ENCODE measurements around the gene GMEB2.

GMEB2 gene

GRCh38 chr20:63595416-63596127 is 31.3 kb downstream of the GMEB2 start:
- no peak overlapping the region for H3K4me3 Mint-ChIP-seq
- no peak for ATAC-seq
- H3K4me1 Mint-ChIP-seq: no peaks in the 10 kb centered on the region
- no peaks in the 10 kb centered on the region for H3K27me3 Mint-ChIP-seq
- H3K27ac Mint-ChIP-seq: no peak overlapping the region
- peaks cover 51% of the 10 kb centered on the region for H3K36me3 Mint-ChIP-seq
- no peaks in the 10 kb centered on the region for H3K9me3 Mint-ChIP-seq

GRCh38 chr20:63594043-63594561 is 32.8 kb downstream of the GMEB2 start:
- Mint-ChIP-seq H3K9me3 (no peaks in the 10 kb centered on the region), H3K27me3 (no peaks in the 10 kb centered on the region), H3K27ac (no peak overlapping the region), H3K36me3 (peaks cover 57% of the 10 kb centered on the region), H3K4me3 (no peak overlapping the region), H3K4me1 (no peaks in the 10 kb centered on the region)
- ATAC-seq: no peak

GRCh38 chr20:63592661-63593060 is 34.2 kb downstream of the GMEB2 start:
- H3K4me3 Mint-ChIP-seq: no peak overlapping the region
- H3K27me3 Mint-ChIP-seq: no peaks in the 10 kb centered on the region
- ATAC-seq: no peak
- H3K27ac Mint-ChIP-seq: no peak overlapping the region
- peaks cover 57% of the 10 kb centered on the region for H3K36me3 Mint-ChIP-seq
- no peaks in the 10 kb centered on the region for H3K4me1 Mint-ChIP-seq
- no peaks in the 10 kb centered on the region for H3K9me3 Mint-ChIP-seq

- Mint-ChIP-seq H3K36me3 (peaks cover 53% of the 10 kb centered on the region), H3K27me3 (no peaks in the 10 kb centered on the region), H3K27ac (no peak overlapping the region), H3K4me3 (no peak overlapping the region), H3K4me1 (no peaks in the 10 kb centered on the region), H3K9me3 (no peaks in the 10 kb centered on the region)
- no peak for ATAC-seq
Measured at GRCh38 chr20:63591786-63592355, 35.0 kb downstream of the GMEB2 start.

- H3K4me3 Mint-ChIP-seq: no peak overlapping the region
- H3K36me3 Mint-ChIP-seq: peaks cover 53% of the 10 kb centered on the region
- no peak for ATAC-seq
- H3K9me3 Mint-ChIP-seq: no peaks in the 10 kb centered on the region
- H3K4me1 Mint-ChIP-seq: no peaks in the 10 kb centered on the region
- no peaks in the 10 kb centered on the region for H3K27me3 Mint-ChIP-seq
- no peak overlapping the region for H3K27ac Mint-ChIP-seq
Measured at GRCh38 chr20:63591147-63591533, 35.8 kb downstream of the GMEB2 start.

- Mint-ChIP-seq H3K4me3 (no peak overlapping the region), H3K27ac (no peak overlapping the region), H3K4me1 (no peaks in the 10 kb centered on the region), H3K9me3 (no peaks in the 10 kb centered on the region), H3K27me3 (no peaks in the 10 kb centered on the region), H3K36me3 (peaks cover 50% of the 10 kb centered on the region)
- no peak for ATAC-seq
Measured at GRCh38 chr20:63590218-63591146, 36.4 kb downstream of the GMEB2 start.

- no peak for ATAC-seq
- no peak overlapping the region for H3K27ac Mint-ChIP-seq
- H3K4me3 Mint-ChIP-seq: no peak overlapping the region
- H3K27me3 Mint-ChIP-seq: no peaks in the 10 kb centered on the region
- H3K9me3 Mint-ChIP-seq: no peaks in the 10 kb centered on the region
- H3K4me1 Mint-ChIP-seq: no peaks in the 10 kb centered on the region
- peaks cover 46% of the 10 kb centered on the region for H3K36me3 Mint-ChIP-seq
Measured at GRCh38 chr20:63589261-63590217, 37.4 kb downstream of the GMEB2 start.

- Mint-ChIP-seq H3K27me3 (no peaks in the 10 kb centered on the region), H3K27ac (no peak overlapping the region)
Measured at GRCh38 chr20:63588641-63589041, 38.3 kb downstream of the GMEB2 start.

GRCh38 chr20:63587776-63588591 is 38.9 kb downstream of the GMEB2 start:
- no peak for ATAC-seq

More at GRCh38 chr20:63588641-63589041, 38.3 kb downstream of the GMEB2 start:
- H3K36me3 Mint-ChIP-seq: peaks cover 45% of the 10 kb centered on the region
- H3K4me1 Mint-ChIP-seq: no peaks in the 10 kb centered on the region
- H3K4me3 Mint-ChIP-seq: no peak overlapping the region
- ATAC-seq: no peak
- no peaks in the 10 kb centered on the region for H3K9me3 Mint-ChIP-seq

GRCh38 chr20:63587256-63587655 is 39.6 kb downstream of the GMEB2 start:
- no peak overlapping the region for H3K4me3 Mint-ChIP-seq
- no peak for ATAC-seq
- H3K27me3 Mint-ChIP-seq: no peaks in the 10 kb centered on the region
- H3K36me3 Mint-ChIP-seq: peaks cover 34% of the 10 kb centered on the region
- no peaks in the 10 kb centered on the region for H3K9me3 Mint-ChIP-seq
- H3K4me1 Mint-ChIP-seq: no peaks in the 10 kb centered on the region
- H3K27ac Mint-ChIP-seq: no peak overlapping the region

More at GRCh38 chr20:63587776-63588591, 38.9 kb downstream of the GMEB2 start:
- Mint-ChIP-seq H3K4me3 (no peak overlapping the region), H3K27ac (no peak overlapping the region), H3K9me3 (no peaks in the 10 kb centered on the region), H3K27me3 (no peaks in the 10 kb centered on the region), H3K4me1 (no peaks in the 10 kb centered on the region), H3K36me3 (peaks cover 38% of the 10 kb centered on the region)

- Mint-ChIP-seq H3K4me3 (no peak overlapping the region), H3K9me3 (no peaks in the 10 kb centered on the region), H3K27me3 (no peaks in the 10 kb centered on the region), H3K4me1 (no peaks in the 10 kb centered on the region), H3K36me3 (peaks cover 30% of the 10 kb centered on the region), H3K27ac (no peak overlapping the region)
- ATAC-seq: no peak
Measured at GRCh38 chr20:63586797-63587196, 40.1 kb downstream of the GMEB2 start.

GRCh38 chr20:63585616-63586565 is 41.0 kb downstream of the GMEB2 start:
- Mint-ChIP-seq H3K27me3 (no peaks in the 10 kb centered on the region), H3K4me1 (peaks cover 2% of the 10 kb centered on the region), H3K4me3 (no peak overlapping the region), H3K36me3 (peaks cover 25% of the 10 kb centered on the region), H3K27ac (no peak overlapping the region), H3K9me3 (no peaks in the 10 kb centered on the region)
- ATAC-seq: no peak
